ENCODE measurements around the gene PNO1. TPM values are rescaled to one million over a fixed set of nuclear protein-coding genes. Genes with fewer than 3 reads are reported as not detected.

PNO1 gene
- total RNA-seq, 2 experiments from 2014 or later: 10.9 to 12.0 TPM

DNA sequence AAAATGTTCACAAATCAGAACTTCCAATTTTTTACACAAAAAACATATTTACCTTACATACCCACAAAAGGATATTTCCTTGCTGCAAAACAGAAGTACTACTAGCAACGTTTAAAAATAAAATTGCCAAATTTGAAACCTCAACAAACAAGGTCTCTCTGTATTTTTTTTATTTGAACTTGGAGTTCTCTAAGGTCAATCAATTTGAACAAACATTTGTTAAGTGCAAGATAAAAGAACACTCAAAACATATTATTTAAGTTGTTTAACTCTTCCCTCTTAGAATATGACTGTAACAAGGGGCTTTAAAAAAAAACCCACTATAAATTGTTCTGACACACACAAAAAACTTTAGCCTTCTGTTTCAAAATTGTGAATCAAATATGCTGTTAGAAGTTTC, 29.6 kb downstream of the PNO1 start:
- peaks cover 25% of the 10 kb centered on the region for H3K4me1 Mint-ChIP-seq
- ChIA-PET CTCF (no interaction called here), POLR2A (no interaction called here)

DNA sequence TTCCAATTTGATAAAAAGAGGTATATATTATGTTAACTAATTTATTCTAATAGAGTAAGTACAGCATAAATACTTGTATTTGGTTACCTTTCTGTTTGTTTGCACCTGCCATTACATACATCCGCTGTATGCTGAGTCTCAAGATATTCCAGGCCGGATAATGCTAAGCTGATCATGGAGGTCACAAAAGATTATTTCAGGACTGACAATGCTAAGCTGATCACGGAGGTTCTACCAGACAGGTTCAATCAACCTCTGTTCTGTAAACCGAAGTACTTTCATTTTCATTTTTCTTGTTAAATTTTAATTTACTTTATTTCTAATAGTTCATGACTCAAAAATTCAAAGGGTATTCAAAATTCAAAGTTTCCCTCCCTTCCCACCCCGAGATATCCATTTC, 31.1 kb downstream of the PNO1 start:
- ChIA-PET CTCF (no interaction called here), POLR2A (no interaction called here)
- Mint-ChIP-seq H3K27me3 (no peaks in the 10 kb centered on the region), H3K4me1 (peaks cover 22% of the 10 kb centered on the region), H3K9me3 (no peaks in the 10 kb centered on the region), H3K27ac (peak overlapping the region; percentile 19), H3K4me3 (no peak overlapping the region), H3K36me3 (ENCODE audit: low read depth) (peaks cover 20% of the 10 kb centered on the region)
- no peak for DNase-seq

More for the DNA sequence above, 29.6 kb downstream of the PNO1 start:
- H3K4me3 Mint-ChIP-seq: no peak overlapping the region
- no peaks in the 10 kb centered on the region for H3K27me3 Mint-ChIP-seq
- no peak overlapping the region for H3K27ac Mint-ChIP-seq
- no peak for DNase-seq
- H3K9me3 Mint-ChIP-seq: no peaks in the 10 kb centered on the region
- H3K36me3 Mint-ChIP-seq (ENCODE audit: low read depth): peaks cover 28% of the 10 kb centered on the region

GRCh38 chr2:68189991-68190784, 32.5 kb downstream of the PNO1 start:
- Mint-ChIP-seq H3K4me1 (peaks cover 22% of the 10 kb centered on the region), H3K36me3 (ENCODE audit: low read depth) (peaks cover 12% of the 10 kb centered on the region), H3K27me3 (no peaks in the 10 kb centered on the region), H3K4me3 (no peak overlapping the region), H3K9me3 (no peaks in the 10 kb centered on the region), H3K27ac (no peak overlapping the region)
- no peak for DNase-seq
- POLR2A ChIA-PET: no interaction called here
- CTCF ChIA-PET: no interaction called here

- Mint-ChIP-seq H3K4me3 (no peak overlapping the region), H3K27ac (no peak overlapping the region), H3K9me3 (no peaks in the 10 kb centered on the region), H3K27me3 (no peaks in the 10 kb centered on the region), H3K36me3 (ENCODE audit: low read depth) (peaks cover 10% of the 10 kb centered on the region), H3K4me1 (peaks cover 25% of the 10 kb centered on the region)
- DNase-seq: no peak
- ChIA-PET CTCF (interaction anchor here (0.5 kb wide), 1 partner anchor 17 kb away, joined by 3 read pairs; no protein-coding TSS in a partner anchor), POLR2A (no interaction called here)
Observed at GRCh38 chr2:68190991-68191731, 33.5 kb downstream of the PNO1 start.

DNA sequence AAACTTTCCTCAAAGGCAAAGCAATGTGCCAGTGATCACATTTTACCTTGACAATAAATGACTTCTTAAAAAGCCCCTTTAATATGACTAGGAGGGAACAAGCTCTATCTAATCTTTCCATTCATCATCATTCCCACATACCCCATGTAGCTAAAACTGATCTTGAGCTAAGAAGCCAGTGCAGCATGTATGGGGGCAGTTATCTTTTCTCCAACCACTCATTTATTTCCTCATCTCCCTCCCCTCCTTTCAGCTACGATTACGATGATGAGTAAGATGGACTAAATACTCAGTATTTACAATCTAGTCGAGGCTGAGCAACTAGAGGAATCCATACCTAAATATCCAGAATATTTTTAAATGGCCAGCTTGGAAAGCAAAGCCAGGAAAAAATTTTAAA, 35.5 kb downstream of the PNO1 start:
- H3K4me1 Mint-ChIP-seq: peaks cover 29% of the 10 kb centered on the region
- H3K36me3 Mint-ChIP-seq (ENCODE audit: low read depth): peaks cover 4% of the 10 kb centered on the region
- ChIA-PET POLR2A (no interaction called here), CTCF (no interaction called here)
- no peak overlapping the region for H3K27ac Mint-ChIP-seq
- no peak overlapping the region for H3K4me3 Mint-ChIP-seq
- H3K27me3 Mint-ChIP-seq: no peaks in the 10 kb centered on the region
- no peaks in the 10 kb centered on the region for H3K9me3 Mint-ChIP-seq
- DNase-seq: no peak

- Mint-ChIP-seq H3K4me3 (no peak overlapping the region), H3K9me3 (no peaks in the 10 kb centered on the region), H3K27me3 (no peaks in the 10 kb centered on the region), H3K4me1 (peaks cover 25% of the 10 kb centered on the region), H3K27ac (no peak overlapping the region), H3K36me3 (ENCODE audit: low read depth) (peaks cover 3% of the 10 kb centered on the region)
- ChIA-PET POLR2A (no interaction called here), CTCF (no interaction called here)
- no peak for DNase-seq
Observed at GRCh38 chr2:68193787-68194372, 36.2 kb downstream of the PNO1 start.

DNA sequence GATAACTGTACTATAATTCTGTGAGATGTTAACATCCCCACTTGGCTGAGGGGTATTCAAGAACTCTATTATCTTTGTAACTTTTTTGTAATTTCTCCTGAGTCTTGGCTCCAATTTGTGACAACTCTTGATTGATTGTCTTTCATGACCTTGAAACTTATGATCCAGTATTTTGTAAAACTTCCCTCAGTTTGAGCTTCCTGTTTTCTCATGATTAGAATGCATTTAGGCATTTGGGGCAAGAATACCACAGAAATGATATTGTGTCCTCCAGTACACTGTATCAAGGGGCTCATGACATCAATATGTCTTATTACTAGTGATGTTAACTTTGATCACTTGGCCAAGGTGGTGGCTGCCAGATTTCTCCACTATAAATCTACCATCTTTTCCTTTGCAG, 37.4 kb downstream of the PNO1 start:
- Mint-ChIP-seq H3K36me3 (ENCODE audit: low read depth) (peaks cover 3% of the 10 kb centered on the region), H3K27me3 (no peaks in the 10 kb centered on the region), H3K9me3 (no peaks in the 10 kb centered on the region), H3K4me1 (peaks cover 26% of the 10 kb centered on the region), H3K4me3 (no peak overlapping the region), H3K27ac (no peak overlapping the region)
- DNase-seq: no peak
- POLR2A ChIA-PET: no interaction called here
- CTCF ChIA-PET: interaction anchor here (0.6 kb wide), 2 partner anchors 18 to 575 kb away, joined by 3 read pairs; no protein-coding TSS in a partner anchor

DNA sequence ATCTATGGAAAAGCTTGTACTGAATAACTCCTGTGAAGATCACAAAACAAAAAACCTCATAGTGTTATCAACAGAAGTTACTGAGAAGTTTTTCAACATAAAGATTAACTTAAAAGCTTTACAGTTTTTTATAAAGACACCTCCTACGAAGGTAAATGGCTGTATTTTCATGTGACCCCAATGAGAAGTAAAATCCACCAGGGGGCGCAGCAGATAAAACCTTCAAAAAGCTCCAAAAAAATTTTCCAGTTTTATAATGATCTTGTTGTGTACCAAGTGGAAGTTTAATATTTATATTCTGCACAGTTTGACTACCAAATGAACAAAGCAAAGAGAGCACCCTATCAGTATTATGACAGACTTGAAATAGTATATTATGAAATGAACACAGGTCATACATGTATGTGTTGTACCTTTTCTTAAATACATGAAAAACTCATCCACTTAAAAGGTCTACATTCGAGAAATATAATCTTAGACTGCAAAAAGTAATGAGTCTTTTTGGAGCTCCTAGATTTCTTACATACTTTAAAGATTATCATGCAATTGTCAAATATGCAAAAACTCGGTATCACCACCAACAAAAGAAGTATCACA, 38.5 kb downstream of the PNO1 start:
- no peak overlapping the region for H3K4me3 Mint-ChIP-seq
- peaks cover 5% of the 10 kb centered on the region for H3K36me3 Mint-ChIP-seq (ENCODE audit: low read depth)
- DNase-seq: peak; percentile 52
- H3K4me1 Mint-ChIP-seq: peaks cover 28% of the 10 kb centered on the region
- H3K27ac Mint-ChIP-seq: no peak overlapping the region
- no peaks in the 10 kb centered on the region for H3K27me3 Mint-ChIP-seq
- H3K9me3 Mint-ChIP-seq: no peaks in the 10 kb centered on the region
- CTCF ChIA-PET: interaction anchor here (0.7 to 1.4 kb wide), 6 partner anchors 23 to 57 kb away, joined by 3 to 6 read pairs (median 3); partner anchors contain the start of gene PNO1
- POLR2A ChIA-PET: no interaction called here

- Mint-ChIP-seq H3K36me3 (ENCODE audit: low read depth) (peaks cover 21% of the 10 kb centered on the region), H3K27me3 (no peaks in the 10 kb centered on the region), H3K4me3 (no peak overlapping the region), H3K4me1 (peaks cover 57% of the 10 kb centered on the region), H3K27ac (peak overlapping the region; percentile 38), H3K9me3 (no peaks in the 10 kb centered on the region)
- ChIA-PET POLR2A (interaction anchor here (0.6 kb wide), 1 partner anchor 50 kb away, joined by 3 read pairs; no protein-coding TSS in a partner anchor), CTCF (no interaction called here)
- no peak for DNase-seq
Observed at GRCh38 chr2:68200157-68200787, 42.6 kb downstream of the PNO1 start.

- H3K4me1 Mint-ChIP-seq: peaks cover 73% of the 10 kb centered on the region
- peak; percentile 9 for DNase-seq
- CTCF ChIA-PET: no interaction called here
- POLR2A ChIA-PET: no interaction called here
- peak overlapping the region; percentile 58 for H3K4me3 Mint-ChIP-seq
- H3K27me3 Mint-ChIP-seq: no peaks in the 10 kb centered on the region
- H3K36me3 Mint-ChIP-seq (ENCODE audit: low read depth): peaks cover 28% of the 10 kb centered on the region
- peak overlapping the region; percentile 85 for H3K27ac Mint-ChIP-seq
- H3K9me3 Mint-ChIP-seq: no peaks in the 10 kb centered on the region
Observed at GRCh38 chr2:68203587-68203986, 45.9 kb downstream of the PNO1 start.

GRCh38 chr2:68206793-68207192, 49.1 kb downstream of the PNO1 start:
- no peak overlapping the region for H3K4me3 Mint-ChIP-seq
- peaks cover 34% of the 10 kb centered on the region for H3K36me3 Mint-ChIP-seq (ENCODE audit: low read depth)
- H3K9me3 Mint-ChIP-seq: no peaks in the 10 kb centered on the region
- CTCF ChIA-PET: interaction anchor here (0.5 to 0.8 kb wide), 4 partner anchors 9 to 106 kb away, joined by 3 to 6 read pairs (median 4); no protein-coding TSS in a partner anchor
- peak overlapping the region; percentile 31 for H3K27ac Mint-ChIP-seq
- no peak for DNase-seq
- H3K4me1 Mint-ChIP-seq: peaks cover 67% of the 10 kb centered on the region
- H3K27me3 Mint-ChIP-seq: no peaks in the 10 kb centered on the region
- POLR2A ChIA-PET: no interaction called here

DNA sequence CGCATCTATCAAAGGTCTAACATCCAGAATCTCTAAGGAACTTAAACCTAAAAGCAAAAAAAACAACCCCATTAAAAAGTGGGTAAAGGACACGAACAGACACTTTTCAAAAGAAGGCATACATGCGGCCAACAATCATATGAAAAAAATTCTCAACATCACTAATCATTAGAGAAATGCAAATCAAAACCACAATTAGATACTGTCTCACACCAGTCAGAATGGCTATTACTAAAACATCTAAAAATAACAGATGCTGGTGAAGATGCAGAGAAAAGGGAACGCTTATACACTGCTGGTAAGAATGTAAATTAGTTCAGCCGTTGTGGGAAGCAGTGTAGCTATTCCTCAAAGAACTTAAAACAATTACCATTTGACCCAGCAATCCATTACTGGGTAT, 56.7 kb downstream of the PNO1 start:
- peaks cover 42% of the 10 kb centered on the region for H3K4me1 Mint-ChIP-seq

More for the DNA sequence above, 56.7 kb downstream of the PNO1 start:
- H3K27ac Mint-ChIP-seq: no peak overlapping the region
- no peaks in the 10 kb centered on the region for H3K27me3 Mint-ChIP-seq
- no peak overlapping the region for H3K4me3 Mint-ChIP-seq
- POLR2A ChIA-PET: no interaction called here
- peaks cover 37% of the 10 kb centered on the region for H3K36me3 Mint-ChIP-seq (ENCODE audit: low read depth)
- no peak for DNase-seq
- CTCF ChIA-PET: no interaction called here
- no peaks in the 10 kb centered on the region for H3K9me3 Mint-ChIP-seq
